Heart left ventricle (tissue), 16 donors: ENCODE measurements around the gene DDX39B. TPM values are rescaled to one million over a fixed set of nuclear protein-coding genes. Genes with fewer than 3 reads are reported as not detected.
"Not testable (repeated sequence)": the region's sequence is repeated elsewhere in the genome, so short reads cannot be mapped to it uniquely, and the experiment has no call there.

ENCODE experiments used
- ATAC-seq, 4 donors: fragments of 200-7000 bp; cut with Tn5 transposase; one replicate each; pipeline ENCODE4 v1.9.1; 2020 to 2022; ENCODE audit warnings: moderate library complexity in 4 of 4, mild to moderate bottlenecking in 3 of 4, moderate number of reproducible peaks in 1 of 4
- DNase-seq, 5 donors: peaks; one replicate each; pipeline ENCODE4 v3.0.0-alpha.2; 2020
- H3K27ac ChIP-seq, 12 donors: fragments of 200-600 bp; sonication (generic) in 4 of 12; one replicate each; pipeline versions ENCODE4 v1.5.0 to v1.8.0; 2016 to 2022; ENCODE audit warnings: mild to moderate bottlenecking in 2 of 12
- H3K27me3 ChIP-seq, 9 donors: fragments of 200-600 bp; sonication (generic) in 2 of 9; one replicate each; pipeline versions ENCODE4 v1.5.1 to v1.8.0; 2016 to 2022; ENCODE audit warnings: mild to moderate bottlenecking in 3 of 9
- H3K36me3 ChIP-seq, 9 donors: fragments of 200-600 bp; sonication (generic) in 2 of 9; one replicate each; pipeline versions ENCODE4 v1.5.0 to v1.8.0; 2018 to 2022; ENCODE audit warnings: mild to moderate bottlenecking in 2 of 9
- H3K4me1 ChIP-seq, 12 donors: fragments of 200-600 bp; sonication (generic) in 4 of 12; one replicate each; pipeline versions ENCODE4 v1.5.0 to v1.8.0; 2016 to 2022; ENCODE audit warnings: mild to moderate bottlenecking in 3 of 12
- H3K4me3 ChIP-seq, 12 donors: fragments of 200-600 bp; sonication (generic) in 4 of 12; one replicate each; pipeline versions ENCODE4 v1.5.0 to v1.8.0; 2017 to 2022; ENCODE audit warnings: mild to moderate bottlenecking in 9 of 12, moderate library complexity in 4 of 12
- H3K9me3 ChIP-seq, 12 donors: fragments of 200-600 bp; sonication (generic) in 4 of 12; one replicate each; pipeline versions ENCODE4 v1.5.0 to v1.8.0; 2016 to 2022; ENCODE audit warnings: mild to moderate bottlenecking in 1 of 12
- CTCF ChIP-seq, 12 donors: fragments of 200-600 bp; sonication (generic) in 4 of 12; IDR thresholded peaks; one replicate each; pipeline versions ENCODE4 v1.5.0 to v1.8.0; 2018 to 2022; ENCODE audit warnings: antibody characterized with exemption in 12 of 12, mild to moderate bottlenecking in 5 of 12
- POLR2A ChIP-seq, 2 donors: fragments of 450-650 bp; IDR thresholded peaks; one replicate each; pipeline ENCODE4 v1.6.1; 2017; ENCODE audit warnings: antibody characterized with exemption in 2 of 2, mild to moderate bottlenecking in 2 of 2, moderate library complexity in 2 of 2
- WGBS, 4 donors: extraction: QIAGEN DNeasy Blood & Tissue Kit in 2 of 4; methylation state at CpG; one replicate each; pipeline versions ENCODE4 v1.1.5 to v1.1.7; 2013 to 2018; 5-methylcytosine and 5-hydroxymethylcytosine counted together
- intact Hi-C, 10 donors: fragments of 100-400 bp; cut with DNase I; formaldehyde crosslinking; loops; one replicate each; pipeline versions ENCODE4 v1.11.1 to v1.14.2; 2022
- polyA plus RNA-seq, 2 donors: library from polyadenylated mRNA; stranded (reverse); fragments of 200-250 nt; gene quantifications; one replicate each; pipeline ENCODE4 v1.2.3, GENCODE V29; 2013
- total RNA-seq, 9 donors: library from RNA; depleted of rRNA in 2 of 9; stranded (reverse); fragments of >200 nt in 2 of 9; fragmentation: NEBNext Ultra II Directional in 3 of 9; extraction: Animal tissue kit (Norgen Biotek cat#: 25700) in 3 of 9; gene quantifications; one replicate each; pipeline versions ENCODE4 v1.1.0 to v1.2.4, GENCODE V29; 2016 to 2023
- donor health status: ischemic (EF 13 %, LVEDD 7.1; RV severe dilation, severe dysfunction).
- donor health status: healthy with polysubstance abuse.
- donor health status: DM: no; HTN: yes; CAD: no.
- donor health status: DM: no; HTN: no; CAD: no.
- donor health status: ischemic (EF 25% LVEDD 6.9; RV normal size, moderate dysfunction).
- donor health status: ischemic (EF 25% LVEDD 5.7; RV mildly dilated, moderate dysfunction).
- donor health status: healthy.
- donor health status: DM: yes; HTN: yes; CAD: no.
- donor health status: ischemic (EF 35%, LVEDD 5.7; RV mildly dilated, moderate dysfunction).
- donor health status: nonischemic (EF 11% LVEDD 7.7; RV severe dilation, severe dysfunction).
- donor health status: DM: yes; HTN: yes; CAD: no.
- donor health status: PGD.
- donor health status: ischemic (EF 29% LVEDD 5.4; RV normal size, mild dysfunction).
- donor health status: nonischemic (EF 23%, LVEDD 6.1; RV moderate dilation, normal function).

The DDX39B gene
- total and polyA plus RNA-seq, 11 donors, result 122 to 209 (median 164) TPM

- Histone ChIP-seq H3K36me3 (no peaks in the 10 kb centered on the region), H3K9me3 (no peaks in the 10 kb centered on the region), H3K27ac (no peak overlapping the region), H3K27me3 (peaks cover 0 to 11% (median 0%) of the 10 kb centered on the region in 9 donors), H3K4me3 (peak overlapping the region in 10 of 12 donors; percentile 33 to 75 (median 60)), H3K4me1 (peaks cover 0 to 36% (median 10%) of the 10 kb centered on the region in 12 donors)
- intact Hi-C loops, result loop anchor here in 4 of 10 donors (2.0 to 10.0 kb wide), 5 partner anchors 28 to 106 kb away; partner anchors contain the start of gene NCR3 (in 1 of the 4)
- ATAC-seq (no peak), DNase-seq (no peak)
- WGBS, 4 donors, result 9 to 32% (median 20%) methylated on average over 20 to 21 of the region's 21 CpGs
- TF ChIP-seq POLR2A (IDR thresholded peaks at IDR 0.05), result no peak
Observed at GRCh38 chr6:31498748-31499147, 43.1 kb downstream of the DDX39B start.

GRCh38 chr6:31497531-31498476, 44.0 kb downstream of the DDX39B start, which contains the start of gene MICB:
Gene MICB (plus strand): TSS chr6:31498145. CDS start chr6:31498194, 49 bp downstream.
- 1% methylated on average over 53 to 64 of the region's 64 CpGs for WGBS, 4 donors
- ATAC-seq, result peak; percentile 8 to 71 (median 66)
- intact Hi-C loops, result loop anchor here in 4 of 10 donors (2.0 to 10.0 kb wide), 5 partner anchors 27 to 107 kb away; partner anchors contain the start of gene NCR3 (in 1 of the 4)

GRCh38 chr6:31496826-31497225, 45.0 kb downstream of the DDX39B start:
- peak overlapping the region in 1 of 12 donors; percentile 27 for H3K27ac ChIP-seq
- intact Hi-C loops, result loop anchor here in 4 of 10 donors (5.0 to 10.0 kb wide), 4 partner anchors 40 to 108 kb away; partner anchors contain the start of gene NCR3 (in 1 of the 4)
- H3K9me3 ChIP-seq, ATAC-seq, H3K36me3 ChIP-seq, DNase-seq: not testable (repeated sequence)
- H3K27me3 ChIP-seq, result peaks cover 0 to 11% (median 0%) of the 10 kb centered on the region in 9 donors
- H3K4me3 ChIP-seq, result peak overlapping the region in 1 of 12 donors; percentile 64
- peaks cover 0 to 42% (median 11%) of the 10 kb centered on the region in 12 donors for H3K4me1 ChIP-seq
- 50 to 61% (median 59%) methylated on average over 4 of the region's 4 CpGs for WGBS, 4 donors

More at GRCh38 chr6:31497531-31498476, 44.0 kb downstream of the DDX39B start, which contains the start of gene MICB:
- TF ChIP-seq POLR2A (IDR thresholded peaks at IDR 0.05), result peak in 1 of 2 donors; percentile 60
- no peak for TF ChIP-seq CTCF (IDR thresholded peaks at IDR 0.05)
- H3K9me3 ChIP-seq, result no peaks in the 10 kb centered on the region
- H3K4me1 ChIP-seq, result peaks cover 0 to 42% (median 10%) of the 10 kb centered on the region in 12 donors
- H3K4me3 ChIP-seq, result peak within 1 kb of the TSS; percentile 33 to 75 (median 60)
- peaks cover 0 to 11% (median 0%) of the 10 kb centered on the region in 9 donors for H3K27me3 ChIP-seq
- no peaks in the 10 kb centered on the region for H3K36me3 ChIP-seq
- peak within 1 kb of the TSS in 7 of 12 donors; percentile 8 to 62 (median 39) for H3K27ac ChIP-seq
- peak; percentile 65 to 81 (median 75) for DNase-seq

- Histone ChIP-seq H3K27me3 (peaks cover 0 to 6% (median 0%) of the 10 kb centered on the region in 9 donors), H3K4me3 (peak overlapping the region in 6 of 12 donors; percentile 64 to 86 (median 72)), H3K27ac (peak overlapping the region in 6 of 12 donors; percentile 58 to 84 (median 78)), H3K4me1 (peaks cover 0 to 45% (median 12%) of the 10 kb centered on the region in 12 donors), H3K9me3 (no peaks in the 10 kb centered on the region), H3K36me3 (no peaks in the 10 kb centered on the region)
- intact Hi-C loops, result loop anchor here in 6 of 10 donors (2.0 to 10.0 kb wide), 7 partner anchors 42 to 109 kb away; partner anchors contain the start of genes DDX39B (in 1 of the 6) and NCR3 (in 1 of the 6)
- no peak for DNase-seq
- ATAC-seq, result no peak
- no peak for TF ChIP-seq CTCF (IDR thresholded peaks at IDR 0.05)
- no peak for TF ChIP-seq POLR2A (IDR thresholded peaks at IDR 0.05)
- WGBS, 4 donors, result 74 to 89% (median 79%) methylated on average over 2 of the region's 2 CpGs
Observed at GRCh38 chr6:31495580-31495979, 46.2 kb downstream of the DDX39B start.
